Peyer's patch (tissue), 4 donors: ENCODE data around the gene PDSS1.

ENCODE experiments used
- CTCF ChIP-seq, 6 experiments: fragments of 450-650 bp in 4 of 6; fragments of 200-600 bp in 2 of 6; sonication (generic) in 1 of 6; IDR thresholded peaks; one replicate each; pipeline ENCODE4 v1.5.1; 2017 to 2019; ENCODE audit warnings: antibody characterized with exemption in 6 of 6, mild to moderate bottlenecking in 3 of 6, moderate library complexity in 1 of 6
- POLR2A ChIP-seq, 2 donors: fragments of 450-650 bp; IDR thresholded peaks; one replicate each; pipeline ENCODE4 v1.5.1; 2017; ENCODE audit warnings: antibody characterized with exemption in 2 of 2, mild to moderate bottlenecking in 2 of 2, moderate library complexity in 2 of 2

- no peak for TF ChIP-seq CTCF (IDR thresholded peaks at IDR 0.05)
- TF ChIP-seq POLR2A (IDR thresholded peaks at IDR 0.05): no peak
Observed at GRCh38 chr10:26723016-26723415, 25.5 kb downstream of the PDSS1 start.
